CD4-positive, alpha-beta T cell treated with Interleukin-6 for 4 hours (primary cell): ENCODE data around the gene ABCG4.
"Not testable (repeated sequence)": the region's sequence is repeated elsewhere in the genome, so short reads cannot be mapped to it uniquely, and the experiment has no call there.

Experiments used
- DNase-seq: peaks from one replicate; pipeline ENCODE4 v3.0.0-alpha.2; 2020; ENCODE audit warnings: mixed read lengths

The ABCG4 gene

DNA sequence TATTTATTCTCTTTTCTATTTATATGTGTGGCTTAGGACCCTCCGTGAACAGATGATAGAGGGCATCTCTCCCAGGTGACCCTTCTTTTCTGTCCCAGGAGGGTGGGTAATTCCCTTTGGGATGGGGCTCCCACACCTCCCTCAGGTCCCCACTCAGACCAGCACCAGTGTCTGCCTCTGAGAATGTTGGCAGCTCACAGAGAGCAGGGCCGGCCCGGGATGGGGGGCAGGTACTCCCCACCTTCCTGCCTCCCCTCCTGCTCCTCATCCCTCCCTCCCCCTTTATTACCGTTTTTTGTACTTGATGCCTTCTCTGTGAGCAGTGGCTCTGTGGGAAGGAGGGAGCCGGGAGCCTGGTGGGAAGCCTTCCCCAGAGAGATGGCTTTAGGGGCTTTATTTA lies 32.3 kb upstream of the ABCG4 start:
- no peak for DNase-seq

- no peak for DNase-seq
These were observed 31.7 kb upstream of the ABCG4 start for GRCh38 chr11:119117004-119117706.

DNA sequence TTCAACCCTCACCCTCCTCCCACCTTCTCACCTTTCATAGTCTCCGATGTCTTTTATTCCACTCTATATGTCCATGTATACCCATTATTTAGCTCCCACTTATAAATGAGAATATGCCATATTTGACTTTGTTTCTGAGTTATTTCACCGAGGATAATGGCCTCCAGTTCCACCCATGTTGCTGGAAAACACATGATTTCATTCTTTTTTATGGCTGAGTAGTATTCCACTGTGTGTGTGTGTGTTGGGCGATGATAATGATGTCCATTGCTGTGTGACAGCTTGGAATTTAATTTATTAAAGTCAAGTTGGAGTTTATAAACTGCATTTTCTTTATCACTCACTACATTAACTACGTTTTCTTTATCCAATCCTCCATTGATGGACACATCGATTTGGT lies 30.6 kb upstream of the ABCG4 start:
- no peak for DNase-seq

DNA sequence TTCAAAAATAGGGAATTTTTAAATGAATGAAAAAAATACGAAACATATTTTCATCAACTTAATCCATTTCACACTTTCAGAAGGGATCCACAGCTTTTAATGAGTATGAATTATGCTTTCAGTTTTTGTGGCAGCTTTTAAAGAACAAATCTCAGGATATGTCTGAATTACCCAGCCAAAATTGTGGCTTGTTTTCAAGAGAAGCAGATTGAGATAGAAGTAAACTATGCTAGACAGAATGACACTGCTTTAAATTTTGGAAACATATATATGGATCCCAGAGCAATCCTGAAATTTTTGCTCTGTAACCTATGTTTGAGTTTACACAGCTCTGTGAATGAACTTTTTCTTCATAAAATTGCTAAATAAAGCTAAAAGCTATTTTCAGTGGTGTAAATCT lies 29.9 kb upstream of the ABCG4 start:
- DNase-seq, result no peak

- DNase-seq, result no peak
These were observed 28.2 kb upstream of the ABCG4 start for GRCh38 chr11:119120639-119121007.

DNA sequence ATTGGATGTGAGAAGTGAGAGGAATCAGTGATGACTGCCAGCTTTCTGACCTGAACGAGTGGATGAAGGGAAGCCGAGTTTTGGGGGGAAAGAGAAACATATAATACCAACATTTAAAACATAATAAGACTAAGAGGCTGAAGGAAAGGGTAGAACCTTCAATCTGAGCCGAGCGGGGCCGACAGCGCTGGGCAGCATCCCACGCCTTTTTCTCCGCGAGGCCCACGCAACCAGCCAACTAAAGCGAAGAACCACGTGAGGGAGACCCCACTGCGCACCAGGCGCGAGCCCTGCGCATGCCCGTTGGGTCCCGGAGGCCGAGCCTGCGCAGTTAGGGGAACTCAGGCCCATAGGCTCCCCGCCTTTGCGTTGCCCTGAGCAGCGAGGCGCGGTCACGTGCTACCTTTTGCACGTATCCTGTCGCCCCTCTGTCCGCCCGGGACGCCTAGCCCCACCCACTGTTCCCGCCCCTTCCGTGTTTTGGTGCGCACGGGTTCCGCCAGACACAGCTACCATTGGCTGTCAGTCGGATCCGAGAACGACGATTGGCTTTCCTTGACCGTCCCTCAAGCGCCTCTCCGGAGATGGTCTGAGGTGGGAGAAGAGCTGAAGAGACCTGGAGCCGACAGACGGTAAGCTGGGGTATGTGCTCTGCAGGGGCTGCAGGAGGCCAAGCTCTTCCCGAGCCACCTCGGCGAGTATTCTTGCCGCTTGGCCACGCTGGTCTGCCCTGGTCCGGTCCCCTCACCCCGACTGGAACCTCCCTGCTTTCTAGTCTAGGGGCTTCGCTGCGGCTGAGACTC lies 27.6 kb upstream of the ABCG4 start, which contains the start of gene HINFP:
Gene HINFP, plus strand, starts transcription at position 573 of the 803 bp plus-strand sequence. CDS start 5,365 bp downstream, outside the sequence.
- DNase-seq, result peak; percentile 100

- DNase-seq, result no peak
These were observed 27.1 kb upstream of the ABCG4 start for GRCh38 chr11:119121811-119122124.

DNA sequence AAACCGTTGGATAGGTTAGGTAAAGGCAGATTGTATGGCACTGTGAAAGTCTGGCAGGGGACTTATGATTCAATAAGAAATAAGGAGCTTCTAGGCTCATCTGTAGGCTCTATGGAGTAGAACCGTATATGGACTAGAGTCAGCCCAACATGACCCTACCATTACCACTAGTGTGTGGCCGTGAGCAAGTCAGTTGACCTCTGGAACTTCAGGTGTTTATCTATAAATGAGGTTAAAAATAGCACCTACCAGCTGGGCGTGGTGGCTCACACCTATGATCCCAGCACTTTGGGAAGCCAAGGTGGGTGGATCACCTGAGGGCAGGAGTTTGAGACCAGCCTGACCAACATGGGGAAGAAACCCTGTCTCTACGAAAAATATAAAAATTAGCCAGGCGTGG lies 23.0 kb upstream of the ABCG4 start:
- DNase-seq, result no peak

DNA sequence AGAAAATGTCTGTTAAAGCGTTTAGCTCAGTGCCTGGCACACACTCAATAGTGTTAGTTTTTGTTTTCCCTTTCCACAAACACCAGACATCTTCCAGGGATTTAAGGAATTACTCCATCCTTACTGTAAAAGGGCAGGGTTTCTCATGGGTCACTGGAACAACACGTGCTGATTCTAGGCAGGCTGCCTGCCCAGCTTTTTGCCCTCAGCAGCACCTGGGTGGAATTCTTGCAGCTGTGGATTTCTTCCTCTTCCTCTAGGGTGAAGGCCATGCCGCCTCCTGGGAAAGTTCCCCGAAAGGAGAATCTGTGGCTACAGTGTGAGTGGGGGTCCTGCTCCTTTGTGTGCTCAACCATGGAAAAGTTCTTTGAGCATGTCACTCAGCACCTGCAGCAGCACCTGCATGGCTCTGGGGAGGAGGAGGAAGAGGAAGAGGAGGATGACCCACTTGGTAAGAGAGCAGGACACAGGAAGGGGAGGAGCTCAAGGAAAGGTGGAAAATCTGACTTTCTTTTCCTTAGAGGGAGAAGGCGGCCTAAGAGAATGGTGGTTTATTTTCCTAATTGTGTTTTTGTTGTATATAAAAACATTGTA lies 22.1 kb upstream of the ABCG4 start:
- no peak for DNase-seq

DNA sequence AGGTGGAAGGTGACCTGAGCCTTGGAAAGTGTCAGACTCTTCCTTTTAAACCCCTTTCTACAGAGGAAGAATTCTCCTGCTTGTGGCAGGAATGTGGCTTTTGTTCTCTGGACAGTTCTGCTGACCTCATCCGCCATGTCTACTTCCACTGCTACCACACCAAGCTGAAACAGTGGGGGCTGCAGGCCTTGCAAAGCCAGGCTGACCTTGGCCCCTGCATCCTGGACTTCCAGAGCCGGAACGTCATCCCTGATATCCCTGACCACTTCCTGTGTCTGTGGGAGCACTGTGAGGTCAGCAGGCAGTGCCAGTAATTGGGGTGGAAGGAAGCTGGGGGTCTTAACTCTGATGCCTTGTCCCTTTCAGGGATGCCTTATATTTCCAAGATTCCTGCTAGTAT lies 18.2 kb upstream of the ABCG4 start:
- DNase-seq, result no peak

GRCh38 chr11:119134389-119134978 lies 14.4 kb upstream of the ABCG4 start:
- DNase-seq, result no peak

GRCh38 chr11:119139276-119139675 lies 9.6 kb upstream of the ABCG4 start:
- not testable (repeated sequence) for DNase-seq

- peak; percentile 25 for DNase-seq
These were observed 3.9 kb upstream of the ABCG4 start for GRCh38 chr11:119144825-119145486.

GRCh38 chr11:119145551-119145950 lies 3.3 kb upstream of the ABCG4 start:
- no peak for DNase-seq

- no peak for DNase-seq
These were observed 1.1 kb upstream of the ABCG4 start for GRCh38 chr11:119147604-119148333.

DNA sequence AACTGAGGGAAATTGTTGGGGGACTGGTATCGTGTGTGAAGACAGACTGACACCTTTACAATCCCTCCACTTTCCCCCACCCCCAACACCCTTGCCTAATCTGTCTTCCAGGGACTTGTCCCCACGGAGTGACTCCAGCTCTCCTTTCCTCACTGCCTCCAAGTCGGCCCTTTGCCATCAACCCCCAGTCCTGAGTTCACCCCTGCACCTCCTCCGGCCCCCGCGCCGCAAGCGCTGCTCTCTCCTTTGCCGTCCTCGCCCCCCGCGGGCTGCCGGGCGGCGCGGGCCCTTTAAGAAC lies 183 bp upstream of the ABCG4 start:
- DNase-seq, result no peak

- no peak for DNase-seq
These were observed 979 bp downstream of the ABCG4 start for GRCh38 chr11:119149786-119150275.

GRCh38 chr11:119152043-119152442 lies 3.2 kb downstream of the ABCG4 start:
- no peak for DNase-seq

DNA sequence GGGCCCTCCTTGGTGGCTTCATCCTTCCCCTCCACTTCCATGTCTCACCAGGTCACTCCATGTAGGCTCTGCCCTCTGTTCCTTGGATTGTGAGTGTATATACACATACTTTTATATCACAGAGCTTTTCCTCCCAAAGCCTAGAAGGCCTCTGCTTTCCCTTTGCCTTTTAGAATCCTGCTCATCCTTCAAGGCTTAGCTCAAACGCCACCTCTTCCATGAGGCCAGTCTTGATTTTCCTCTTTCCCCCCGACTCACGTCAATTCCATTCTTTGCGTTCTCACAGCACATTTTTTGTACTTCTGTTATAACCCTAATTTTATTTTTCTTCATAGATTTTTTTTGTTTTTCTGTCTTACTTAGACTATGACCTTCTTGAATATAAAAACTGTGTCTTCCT lies 3.8 kb downstream of the ABCG4 start:
- DNase-seq, result no peak

- DNase-seq, result no peak
These were observed 4.4 kb downstream of the ABCG4 start for GRCh38 chr11:119153049-119153818.

DNA sequence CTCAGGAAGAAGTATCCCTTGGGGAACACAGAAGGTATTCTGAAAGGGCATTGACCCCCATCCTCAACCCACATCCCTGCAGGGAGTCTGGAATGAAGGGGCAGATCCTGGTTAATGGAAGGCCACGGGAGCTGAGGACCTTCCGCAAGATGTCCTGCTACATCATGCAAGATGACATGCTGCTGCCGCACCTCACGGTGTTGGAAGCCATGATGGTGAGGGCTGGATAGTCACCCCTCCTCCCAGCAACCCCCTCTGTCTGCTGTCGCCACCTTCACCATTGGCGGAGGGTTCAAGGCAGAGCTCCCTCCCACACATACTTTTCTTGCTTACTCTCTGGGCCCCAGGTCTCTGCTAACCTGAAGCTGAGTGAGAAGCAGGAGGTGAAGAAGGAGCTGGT lies 5.3 kb downstream of the ABCG4 start:
- DNase-seq, result no peak
